Ecto neural progenitor cell (in vitro differentiated cells): ENCODE results near the gene STX2.

Source experiments
- DNase-seq: peaks from one replicate; pipeline ENCODE4 v3.0.0-alpha.2; 2018; ENCODE audit warnings: low spot score

Gene STX2

GRCh38 chr12:130831246-130831645 is 7.8 kb downstream of the STX2 start:
- no peak for DNase-seq

- no peak for DNase-seq
Observed at GRCh38 chr12:130830246-130830551, 8.9 kb downstream of the STX2 start.

DNA sequence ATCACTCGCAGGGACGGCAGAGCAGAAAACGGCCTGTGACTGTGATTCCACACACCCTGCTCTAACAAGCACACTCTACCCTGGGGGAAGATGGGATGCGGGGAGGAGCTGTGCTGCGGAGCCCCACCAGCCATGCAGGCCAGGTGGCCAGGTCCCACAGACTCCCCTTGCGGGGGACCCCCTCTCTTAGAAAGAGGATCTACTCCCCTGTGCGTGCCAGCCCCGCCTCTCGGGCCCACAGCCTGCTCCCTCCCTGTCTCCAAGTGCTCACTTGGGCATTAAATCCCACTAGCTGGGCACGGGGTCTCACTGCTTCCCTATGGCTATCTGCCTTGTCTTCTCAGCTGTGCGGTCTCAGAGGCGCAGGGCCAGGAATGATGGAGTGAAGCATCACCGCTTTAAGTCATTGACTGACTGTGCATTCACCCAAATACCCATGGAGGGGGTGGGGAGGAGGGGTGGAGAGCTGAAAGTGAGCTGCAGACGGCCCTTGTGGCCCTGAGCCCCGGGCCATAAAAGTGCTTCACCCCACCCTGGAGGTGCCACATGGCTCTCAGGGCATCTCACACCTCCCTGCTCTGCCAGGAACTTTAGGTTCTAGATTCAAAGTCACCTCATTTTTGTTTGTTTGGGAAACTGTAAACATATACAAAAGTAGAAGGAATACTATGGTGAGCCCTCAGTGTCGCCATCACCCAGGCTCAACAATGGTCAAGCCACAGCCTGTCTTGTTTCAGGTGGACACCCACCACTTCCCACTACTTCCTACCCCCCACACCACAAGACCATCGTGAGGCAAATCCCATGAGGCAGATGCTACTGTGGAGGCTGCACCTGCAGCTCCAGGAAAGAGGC is 9.4 kb downstream of the STX2 start:
- no peak for DNase-seq

GRCh38 chr12:130828895-130829294 is 10.2 kb downstream of the STX2 start:
- no peak for DNase-seq

GRCh38 chr12:130827432-130827831 is 11.6 kb downstream of the STX2 start:
- no peak for DNase-seq

DNA sequence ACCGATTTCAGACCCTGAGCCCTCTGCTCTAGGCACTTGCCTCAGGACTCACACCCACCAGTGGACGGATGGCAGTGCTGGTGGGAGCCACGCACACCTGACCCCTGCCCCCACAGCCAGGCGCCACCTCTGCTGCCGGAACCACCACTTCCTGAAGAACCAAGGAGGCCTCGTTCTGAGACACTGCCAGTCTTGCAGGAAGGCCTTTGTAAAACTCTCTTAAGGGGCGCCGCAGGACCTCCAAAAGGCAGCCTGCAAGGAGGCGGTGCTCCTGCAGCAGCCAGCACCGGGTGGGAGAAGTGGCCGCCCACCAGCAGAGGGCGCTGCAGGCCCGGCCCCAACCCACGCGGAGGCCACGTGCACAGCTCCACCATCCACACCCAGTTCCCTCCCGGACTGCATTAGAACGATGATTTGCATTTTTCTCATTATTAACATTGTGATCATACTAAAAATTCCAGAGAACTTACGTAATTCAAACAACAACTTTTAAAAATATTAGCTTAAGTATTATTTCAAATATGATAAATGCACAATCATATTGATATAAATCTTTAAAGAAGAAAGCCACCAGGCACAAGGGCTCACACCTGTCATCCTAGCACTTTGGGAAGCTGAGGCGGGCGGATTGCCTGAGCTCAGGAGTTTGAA is 12.8 kb downstream of the STX2 start:
- DNase-seq = peak; percentile 85

DNA sequence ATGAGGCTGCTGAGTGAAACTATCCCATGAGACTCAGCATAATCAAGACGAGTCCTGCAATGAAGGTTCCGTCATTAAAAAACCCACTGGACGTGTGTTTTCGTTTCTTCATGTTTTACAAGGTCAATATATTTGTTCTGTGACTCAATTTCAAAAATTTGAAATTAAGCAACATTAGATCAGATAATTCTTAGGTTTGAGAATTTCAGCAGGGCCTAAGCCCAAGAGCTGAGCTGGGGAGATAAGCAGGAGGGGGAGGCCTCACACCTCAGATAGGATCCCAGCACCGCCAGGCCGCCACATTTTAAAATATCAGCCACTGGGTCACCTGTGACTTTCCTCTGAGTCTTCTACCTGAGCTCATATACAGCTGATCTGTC is 13.3 kb downstream of the STX2 start:
- DNase-seq = no peak

DNA sequence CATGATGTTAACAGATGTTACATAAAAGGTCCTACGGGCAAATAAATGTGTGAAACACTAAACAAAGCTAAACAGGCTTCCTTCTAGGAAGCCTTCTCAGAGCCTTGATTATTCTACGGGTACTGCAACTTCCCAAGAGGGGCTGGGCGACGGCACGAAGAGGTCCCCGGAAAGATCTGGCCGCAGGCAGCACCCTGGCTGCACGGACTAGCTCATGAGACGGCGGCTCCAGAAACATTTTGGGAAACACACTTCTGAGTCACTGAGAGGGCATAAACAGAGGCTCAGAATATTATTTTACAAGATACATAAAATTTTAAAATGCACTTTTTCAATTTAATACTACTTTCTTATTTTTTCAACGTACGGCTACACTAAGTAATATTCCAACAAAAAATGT is 19.4 kb downstream of the STX2 start:
- DNase-seq = no peak

- DNase-seq = peak; percentile 93
Observed at GRCh38 chr12:130818635-130819576, 20.1 kb downstream of the STX2 start.

DNA sequence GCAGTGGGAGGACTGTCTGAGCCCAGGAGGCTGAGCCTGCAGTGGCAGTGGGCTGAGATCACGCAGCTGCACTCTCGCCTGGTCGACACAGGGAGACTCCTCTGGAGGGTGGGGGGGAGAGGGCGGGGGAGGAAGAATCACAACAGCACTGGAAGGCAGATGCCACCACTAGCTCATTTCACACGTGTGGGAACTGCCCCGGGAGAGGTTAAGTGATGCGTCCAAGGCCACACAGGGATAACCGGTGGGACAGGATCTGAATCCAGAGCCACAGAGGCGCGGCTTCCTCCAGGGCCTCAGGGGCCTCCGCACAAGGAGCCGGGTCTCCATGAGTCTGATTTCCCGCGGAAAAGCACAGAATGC is 20.8 kb downstream of the STX2 start:
- DNase-seq = no peak

- no peak for DNase-seq
Observed at GRCh38 chr12:130817804-130818203, 21.2 kb downstream of the STX2 start.

DNA sequence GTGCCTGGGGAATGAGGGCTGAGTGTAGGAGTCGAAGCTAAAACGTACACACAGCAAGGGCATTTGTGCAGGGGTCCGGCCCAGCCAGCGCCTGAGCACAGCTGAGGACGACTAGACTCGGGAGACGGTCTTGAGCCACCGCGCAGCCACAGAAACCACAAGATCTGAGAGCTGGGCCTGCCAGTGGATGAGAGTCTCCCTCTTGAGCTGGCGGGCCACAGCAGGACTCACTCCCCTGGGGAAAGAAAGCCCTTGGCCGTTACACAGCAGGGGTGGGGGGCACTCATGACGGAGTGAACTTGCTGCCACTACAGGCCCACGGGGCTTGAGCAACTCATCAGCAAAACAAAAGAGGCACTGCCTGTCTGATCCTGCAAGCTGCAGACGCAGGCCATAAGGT is 23.0 kb downstream of the STX2 start:
- DNase-seq = no peak

- DNase-seq = no peak
Observed at GRCh38 chr12:130815028-130815741, 23.9 kb downstream of the STX2 start.

DNA sequence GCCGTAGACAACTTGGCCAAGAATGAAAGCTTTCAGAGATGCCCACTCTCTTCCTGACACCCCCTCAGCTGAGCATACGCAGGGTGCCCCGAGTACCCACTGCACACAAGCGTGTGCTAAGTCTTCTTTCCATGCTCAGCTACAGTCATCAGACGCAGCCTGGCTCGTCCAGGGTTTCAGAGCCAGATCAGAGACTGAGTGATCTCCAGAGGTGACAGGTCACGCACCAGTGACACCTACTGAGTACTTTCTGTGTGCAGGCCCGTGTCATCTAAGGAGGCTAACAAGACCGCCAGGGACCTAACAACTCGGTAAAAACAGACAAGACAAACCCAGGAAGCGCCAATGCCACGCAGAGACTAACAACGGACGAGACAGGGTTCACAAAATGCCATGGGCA is 25.1 kb downstream of the STX2 start:
- DNase-seq = no peak

- DNase-seq = no peak
Observed at GRCh38 chr12:130813436-130813835, 25.6 kb downstream of the STX2 start.

DNA sequence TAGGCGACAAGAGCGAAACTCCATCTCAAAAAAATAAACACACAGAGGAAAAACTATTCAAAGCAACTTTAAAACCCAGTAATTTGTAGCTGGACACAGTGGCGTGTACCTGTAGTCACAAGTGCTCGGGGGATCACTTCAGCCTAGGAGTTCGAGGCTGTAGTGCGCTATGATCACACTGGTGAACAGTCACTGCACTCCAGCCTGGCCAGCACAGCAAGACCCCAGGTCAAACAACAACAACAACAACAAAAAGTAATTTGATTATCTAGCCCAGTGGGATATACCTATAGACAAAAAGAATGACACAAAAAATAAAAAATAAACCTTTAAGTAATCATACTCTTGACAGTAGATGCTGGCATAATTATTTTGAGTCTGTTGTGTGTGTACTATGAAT is 29.3 kb downstream of the STX2 start:
- DNase-seq = no peak

DNA sequence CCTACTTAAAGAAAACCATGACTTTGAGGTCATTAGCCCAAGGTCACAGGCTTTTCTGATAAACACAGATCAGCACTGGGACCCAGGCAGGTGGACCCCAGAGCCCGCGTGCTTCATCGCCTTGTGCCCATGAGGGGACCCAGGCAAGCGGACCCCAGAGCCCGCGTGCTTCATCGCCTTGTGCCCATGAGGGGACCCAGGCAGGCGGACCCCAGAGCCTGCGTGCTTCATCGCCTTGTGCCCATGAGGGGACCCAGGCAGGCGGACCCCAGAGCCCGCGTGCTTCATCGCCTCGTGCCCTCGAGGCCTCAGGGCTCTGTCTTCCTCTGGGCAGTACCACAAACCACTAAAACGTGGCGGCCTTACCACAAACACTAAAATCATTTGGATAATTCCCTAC is 31.7 kb downstream of the STX2 start:
- DNase-seq = no peak

DNA sequence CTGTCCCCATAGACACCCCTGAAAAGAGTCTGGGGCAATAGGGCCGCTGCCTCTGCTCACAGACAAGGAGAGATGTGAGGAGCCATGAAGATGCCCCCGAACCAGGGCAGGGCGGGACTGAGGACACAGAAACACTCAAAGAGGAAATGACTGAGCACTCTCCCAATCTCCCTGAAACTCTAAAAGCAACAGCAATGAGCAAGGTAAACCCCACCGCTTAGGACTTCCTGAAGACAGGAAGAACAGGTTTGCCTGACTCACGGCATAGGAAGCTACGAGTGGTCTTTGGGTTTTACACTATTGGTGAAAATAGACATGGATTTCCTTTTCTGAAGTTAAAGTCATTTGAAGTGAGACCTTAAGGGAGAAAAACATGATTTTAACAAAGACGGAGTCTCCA is 32.5 kb downstream of the STX2 start:
- no peak for DNase-seq

- DNase-seq = no peak
Observed at GRCh38 chr12:130805635-130806034, 33.4 kb downstream of the STX2 start.

GRCh38 chr12:130804216-130804615 is 34.8 kb downstream of the STX2 start:
- DNase-seq = no peak

GRCh38 chr12:130803702-130804101 is 35.3 kb downstream of the STX2 start:
- no peak for DNase-seq

GRCh38 chr12:130800312-130800711 is 38.7 kb downstream of the STX2 start:
- no peak for DNase-seq
